ENCODE measurements around the gene TBC1D1.

Gene TBC1D1

DNA sequence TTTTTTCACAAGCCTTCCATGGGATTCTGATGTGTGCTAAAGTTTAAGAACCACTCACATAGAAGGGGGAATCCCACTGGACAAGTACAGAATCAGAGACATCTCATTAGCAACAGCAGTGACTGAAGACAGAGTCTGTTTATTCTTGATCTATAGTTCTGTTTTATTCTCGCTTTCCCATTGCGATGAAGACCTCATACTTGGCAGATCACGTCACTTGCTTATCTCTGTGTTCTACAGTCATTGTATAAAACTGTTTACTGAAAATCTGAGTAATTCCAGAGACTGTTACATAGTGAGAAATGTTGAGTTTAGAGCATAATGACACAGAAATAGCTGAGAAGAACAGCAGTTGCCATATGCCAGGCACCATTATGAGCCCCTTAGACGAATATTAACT, 254.9 kb downstream of the TBC1D1 start:
- H3K4me1 ChIP-seq (ENCODE audit: insufficient read depth, insufficient read length): no peaks in the 10 kb centered on the region
- DNase-seq (ENCODE audit: low read depth, low spot score): no peak
- H3K27me3 ChIP-seq (ENCODE audit: insufficient read depth, insufficient read length): no peaks in the 10 kb centered on the region
- no peak overlapping the region for H3K9ac ChIP-seq (ENCODE audit: insufficient read length, low read depth)
- no peaks in the 10 kb centered on the region for H3K9me3 ChIP-seq (ENCODE audit: insufficient read depth, low read length)
- TF ChIP-seq ZNF274 (IDR thresholded peaks at IDR 0.05; ENCODE audit: low read depth, low read length) (no peak), YY1 (IDR thresholded peaks at IDR 0.05; ENCODE audit: insufficient read depth, insufficient read length) (no peak), SUZ12 (IDR thresholded peaks at IDR 0.05; ENCODE audit: extremely low read depth, insufficient read depth, insufficient read length) (no peak)
- H3K4me3 ChIP-seq (ENCODE audit: insufficient read length, low read depth): no peak overlapping the region
- H3K36me3 ChIP-seq (ENCODE audit: insufficient read depth, insufficient read length, low read length): no peaks in the 10 kb centered on the region

DNA sequence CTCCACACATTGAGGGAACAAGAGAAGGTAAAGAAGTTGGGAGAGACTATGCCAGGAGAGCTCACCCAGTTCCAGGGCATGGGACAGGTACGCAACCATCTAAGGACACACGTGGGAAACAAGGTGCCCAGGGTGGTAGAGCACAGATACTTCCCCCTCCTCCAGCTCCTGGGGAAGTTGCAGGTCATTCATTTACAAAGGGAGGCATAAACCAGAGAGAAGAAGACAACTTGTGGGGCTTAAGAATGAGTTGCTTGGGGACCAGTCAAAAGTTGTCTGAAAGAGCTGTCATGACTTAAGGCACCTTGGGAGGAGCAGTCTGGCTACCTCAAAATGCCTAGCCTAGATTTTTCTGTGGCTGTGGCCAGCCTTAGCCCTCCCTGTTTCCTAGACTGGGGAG, 255.5 kb downstream of the TBC1D1 start:
- DNase-seq (ENCODE audit: low read depth, low spot score): no peak
- TF ChIP-seq SUZ12 (IDR thresholded peaks at IDR 0.05; ENCODE audit: extremely low read depth, insufficient read depth, insufficient read length): no peak
- no peak for TF ChIP-seq ZNF274 (IDR thresholded peaks at IDR 0.05; ENCODE audit: low read depth, low read length)
- TF ChIP-seq YY1 (IDR thresholded peaks at IDR 0.05; ENCODE audit: insufficient read depth, insufficient read length): no peak
- Histone ChIP-seq H3K9ac (ENCODE audit: insufficient read length, low read depth) (no peak overlapping the region), H3K9me3 (ENCODE audit: insufficient read depth, low read length) (no peaks in the 10 kb centered on the region), H3K4me3 (ENCODE audit: insufficient read length, low read depth) (no peak overlapping the region), H3K27me3 (ENCODE audit: insufficient read depth, insufficient read length) (no peaks in the 10 kb centered on the region), H3K36me3 (ENCODE audit: insufficient read depth, insufficient read length, low read length) (no peaks in the 10 kb centered on the region), H3K4me1 (ENCODE audit: insufficient read depth, insufficient read length) (no peaks in the 10 kb centered on the region)

DNA sequence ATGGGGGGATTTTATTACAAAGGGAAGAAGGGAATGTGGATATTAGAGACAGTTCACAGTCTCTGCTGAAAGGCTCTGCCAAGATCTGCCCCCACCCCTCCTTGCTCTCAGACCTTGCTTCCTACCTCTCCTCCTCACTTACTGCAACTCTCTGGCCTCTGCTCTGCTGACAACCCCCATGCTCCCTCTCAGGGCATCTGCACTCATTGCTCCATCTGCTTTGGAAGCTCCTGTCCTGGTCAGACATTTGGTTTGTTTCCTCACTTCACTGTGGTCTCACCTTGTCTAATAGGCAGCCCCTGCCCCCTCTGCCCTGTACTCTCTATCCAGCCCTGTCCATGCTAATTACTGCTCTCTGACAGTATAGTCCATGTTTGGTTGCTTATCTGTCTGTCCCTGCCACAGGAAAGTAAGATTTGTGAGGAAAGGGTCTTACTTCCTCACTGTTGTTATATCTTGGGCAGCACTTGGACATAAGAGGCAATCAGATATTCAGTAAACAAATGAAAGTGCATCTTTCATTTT, 258.6 kb downstream of the TBC1D1 start:
- Histone ChIP-seq H3K9me3 (ENCODE audit: insufficient read depth, low read length) (no peaks in the 10 kb centered on the region), H3K4me1 (ENCODE audit: insufficient read depth, insufficient read length) (no peaks in the 10 kb centered on the region), H3K4me3 (ENCODE audit: insufficient read length, low read depth) (no peak overlapping the region), H3K27me3 (ENCODE audit: insufficient read depth, insufficient read length) (no peaks in the 10 kb centered on the region), H3K9ac (ENCODE audit: insufficient read length, low read depth) (no peak overlapping the region), H3K36me3 (ENCODE audit: insufficient read depth, insufficient read length, low read length) (no peaks in the 10 kb centered on the region)
- TF ChIP-seq SUZ12 (IDR thresholded peaks at IDR 0.05; ENCODE audit: extremely low read depth, insufficient read depth, insufficient read length): no peak
- TF ChIP-seq YY1 (IDR thresholded peaks at IDR 0.05; ENCODE audit: insufficient read depth, insufficient read length): no peak
- no peak for DNase-seq (ENCODE audit: low read depth, low spot score)

DNA sequence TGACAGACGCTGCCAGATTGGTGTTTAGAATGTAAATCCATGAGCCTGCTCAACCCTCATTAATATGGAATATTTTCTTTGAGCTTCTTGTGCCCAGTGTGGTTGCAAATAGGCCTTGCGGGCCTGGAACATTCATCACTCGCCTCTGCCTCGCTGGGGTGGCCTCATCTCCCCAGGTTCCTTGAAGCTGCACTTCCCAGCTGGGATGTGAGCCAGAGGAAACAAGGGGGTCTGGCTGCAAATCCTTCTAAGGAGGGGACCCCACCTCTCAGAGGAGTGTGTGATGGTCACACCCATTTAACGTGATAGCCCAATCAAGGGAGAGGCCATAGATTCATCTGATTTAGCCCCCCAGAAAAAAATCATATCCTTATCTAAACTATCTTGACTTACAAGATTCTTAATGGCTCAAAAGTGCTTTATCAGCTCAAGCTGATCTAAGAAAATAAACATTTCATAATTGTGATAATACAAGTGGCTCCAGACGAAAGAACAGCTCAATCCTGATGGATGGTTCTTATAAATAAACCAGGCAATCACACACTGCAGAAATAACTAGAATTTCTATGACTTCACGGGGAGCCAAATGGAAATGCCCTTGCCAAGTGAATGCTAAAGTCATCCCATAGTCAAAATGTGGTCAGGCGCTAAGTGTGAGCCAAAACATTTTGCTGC, 259.2 kb downstream of the TBC1D1 start:
- no peak overlapping the region for H3K9ac ChIP-seq (ENCODE audit: insufficient read length, low read depth)
- no peak overlapping the region for H3K4me3 ChIP-seq (ENCODE audit: insufficient read length, low read depth)
- DNase-seq (ENCODE audit: low read depth, low spot score): no peak
- no peaks in the 10 kb centered on the region for H3K36me3 ChIP-seq (ENCODE audit: insufficient read depth, insufficient read length, low read length)
- H3K9me3 ChIP-seq (ENCODE audit: insufficient read depth, low read length): no peaks in the 10 kb centered on the region
- H3K4me1 ChIP-seq (ENCODE audit: insufficient read depth, insufficient read length): no peaks in the 10 kb centered on the region
- H3K27me3 ChIP-seq (ENCODE audit: insufficient read depth, insufficient read length): no peaks in the 10 kb centered on the region
- TF ChIP-seq SUZ12 (IDR thresholded peaks at IDR 0.05; ENCODE audit: extremely low read depth, insufficient read depth, insufficient read length) (no peak), YY1 (IDR thresholded peaks at IDR 0.05; ENCODE audit: insufficient read depth, insufficient read length) (no peak), ZNF274 (IDR thresholded peaks at IDR 0.05; ENCODE audit: low read depth, low read length) (no peak)

DNA sequence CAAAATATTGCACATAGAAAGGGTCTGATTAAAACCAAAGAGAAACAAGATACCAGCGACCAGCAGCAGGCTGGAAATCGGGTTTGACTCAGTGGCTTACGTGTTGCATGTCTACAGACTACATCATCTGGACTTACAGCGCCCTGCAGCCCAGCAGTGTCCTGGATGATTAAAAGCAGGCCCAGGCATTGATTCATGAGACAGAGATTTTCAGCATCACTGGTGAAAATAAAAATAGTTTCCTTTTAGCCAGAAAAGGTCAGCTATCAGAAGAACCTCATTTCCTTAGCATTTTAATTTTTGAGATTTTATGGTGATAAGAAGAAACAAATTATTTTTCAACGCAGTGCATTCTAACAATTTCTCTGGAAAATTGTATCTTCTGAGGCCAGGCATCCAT, 259.9 kb downstream of the TBC1D1 start:
- Histone ChIP-seq H3K9me3 (ENCODE audit: insufficient read depth, low read length) (no peaks in the 10 kb centered on the region), H3K27me3 (ENCODE audit: insufficient read depth, insufficient read length) (no peaks in the 10 kb centered on the region), H3K4me1 (ENCODE audit: insufficient read depth, insufficient read length) (no peaks in the 10 kb centered on the region), H3K4me3 (ENCODE audit: insufficient read length, low read depth) (no peak overlapping the region), H3K9ac (ENCODE audit: insufficient read length, low read depth) (no peak overlapping the region), H3K36me3 (ENCODE audit: insufficient read depth, insufficient read length, low read length) (no peaks in the 10 kb centered on the region)
- no peak for DNase-seq (ENCODE audit: low read depth, low spot score)
- TF ChIP-seq YY1 (IDR thresholded peaks at IDR 0.05; ENCODE audit: insufficient read depth, insufficient read length) (no peak), SUZ12 (IDR thresholded peaks at IDR 0.05; ENCODE audit: extremely low read depth, insufficient read depth, insufficient read length) (no peak), ZNF274 (IDR thresholded peaks at IDR 0.05; ENCODE audit: low read depth, low read length) (no peak)

DNA sequence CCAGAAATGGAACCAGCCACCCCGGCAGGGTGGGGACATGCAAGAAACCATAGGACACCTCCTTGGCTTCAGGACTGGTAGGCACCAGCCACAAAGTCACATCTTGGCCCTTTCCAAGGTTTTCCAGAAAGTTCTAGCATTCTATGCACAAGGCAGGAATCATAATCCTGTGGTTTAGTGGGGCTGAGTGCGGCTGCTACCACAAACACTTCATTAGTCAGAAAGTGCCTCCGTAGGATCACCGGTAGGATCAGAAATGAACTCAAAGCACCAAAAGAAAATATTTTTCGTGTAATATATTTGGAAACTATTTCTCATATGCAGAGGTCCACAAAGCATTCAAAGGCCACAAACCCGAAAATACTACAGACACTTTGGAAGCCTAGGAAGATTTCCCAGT, 261.0 kb downstream of the TBC1D1 start:
- Histone ChIP-seq H3K4me1 (ENCODE audit: insufficient read depth, insufficient read length) (no peaks in the 10 kb centered on the region), H3K4me3 (ENCODE audit: insufficient read length, low read depth) (no peak overlapping the region), H3K9ac (ENCODE audit: insufficient read length, low read depth) (no peak overlapping the region), H3K9me3 (ENCODE audit: insufficient read depth, low read length) (no peaks in the 10 kb centered on the region), H3K36me3 (ENCODE audit: insufficient read depth, insufficient read length, low read length) (no peaks in the 10 kb centered on the region), H3K27me3 (ENCODE audit: insufficient read depth, insufficient read length) (no peaks in the 10 kb centered on the region)
- no peak for DNase-seq (ENCODE audit: low read depth, low spot score)
- TF ChIP-seq ZNF274 (IDR thresholded peaks at IDR 0.05; ENCODE audit: low read depth, low read length) (no peak), SUZ12 (IDR thresholded peaks at IDR 0.05; ENCODE audit: extremely low read depth, insufficient read depth, insufficient read length) (no peak), YY1 (IDR thresholded peaks at IDR 0.05; ENCODE audit: insufficient read depth, insufficient read length) (no peak)

DNA sequence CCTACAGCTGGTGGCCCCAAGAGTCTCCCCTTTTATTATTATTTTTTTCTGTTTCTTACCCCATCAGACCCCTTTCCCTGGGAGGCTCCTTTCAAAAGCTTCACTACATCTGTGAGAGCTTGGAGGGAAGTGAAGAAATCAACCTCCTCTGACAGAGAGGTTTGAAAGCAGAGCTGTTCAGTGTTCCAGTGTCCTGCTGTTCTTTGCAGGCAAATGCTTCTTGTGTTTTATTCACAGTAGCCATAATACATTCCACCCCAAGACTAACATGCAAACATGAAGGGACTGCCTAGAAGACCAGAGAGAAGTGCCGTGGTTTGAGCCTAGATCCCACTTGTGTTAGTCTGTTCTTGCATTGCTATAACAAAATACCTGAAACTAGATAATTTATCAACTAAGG, 261.4 kb downstream of the TBC1D1 start:
- H3K36me3 ChIP-seq (ENCODE audit: insufficient read depth, insufficient read length, low read length): no peaks in the 10 kb centered on the region
- no peaks in the 10 kb centered on the region for H3K9me3 ChIP-seq (ENCODE audit: insufficient read depth, low read length)
- H3K4me3 ChIP-seq (ENCODE audit: insufficient read length, low read depth): no peak overlapping the region
- no peak for DNase-seq (ENCODE audit: low read depth, low spot score)
- TF ChIP-seq YY1 (IDR thresholded peaks at IDR 0.05; ENCODE audit: insufficient read depth, insufficient read length) (no peak), SUZ12 (IDR thresholded peaks at IDR 0.05; ENCODE audit: extremely low read depth, insufficient read depth, insufficient read length) (no peak), ZNF274 (IDR thresholded peaks at IDR 0.05; ENCODE audit: low read depth, low read length) (no peak)
- no peaks in the 10 kb centered on the region for H3K27me3 ChIP-seq (ENCODE audit: insufficient read depth, insufficient read length)
- H3K4me1 ChIP-seq (ENCODE audit: insufficient read depth, insufficient read length): no peaks in the 10 kb centered on the region
- H3K9ac ChIP-seq (ENCODE audit: insufficient read length, low read depth): no peak overlapping the region
